Psoas muscle (tissue), 8 donors: ENCODE results near the gene ENTR1. TPM values are rescaled to one million over a fixed set of nuclear protein-coding genes. Genes with fewer than 3 reads are reported as not detected.

Experiments
- ATAC-seq, 4 donors: fragments of 200-7000 bp; cut with Tn5 transposase; one replicate each; pipeline ENCODE4 v1.9.1; 2020; ENCODE audit warnings: moderate library complexity in 3 of 4, mild to moderate bottlenecking in 2 of 4
- DNase-seq, 2 donors: peaks; one replicate each; pipeline ENCODE4 v3.0.0-alpha.2; 2020
- H3K27ac ChIP-seq: fragments of 200-600 bp; one replicate; pipeline ENCODE4 v1.8.0; 2022
- H3K27me3 ChIP-seq, 3 donors: fragments of 200-600 bp in 1 of 3; one replicate each; pipeline versions ENCODE4 v1.6.1 to v1.8.0; 2013 to 2022; ENCODE audit warnings: low read length in 2 of 3, mild to moderate bottlenecking in 2 of 3, moderate library complexity in 1 of 3; ENCODE audit not compliant: insufficient read depth in 3 of 3
- H3K36me3 ChIP-seq, 2 donors: fragments of 200-600 bp in 1 of 2; one replicate each; pipeline versions ENCODE4 v1.6.1 to v1.8.0; 2013 to 2022; ENCODE audit warnings: low read depth in 1 of 2, mild to moderate bottlenecking in 1 of 2, moderate library complexity in 1 of 2; ENCODE audit not compliant: insufficient read depth in 1 of 2
- H3K4me1 ChIP-seq: fragments of 200-600 bp; one replicate; pipeline ENCODE4 v1.8.0; 2022
- H3K4me3 ChIP-seq: fragments of 200-600 bp; one replicate; pipeline ENCODE4 v1.8.0; 2022; ENCODE audit warnings: mild to moderate bottlenecking
- H3K9me3 ChIP-seq: fragments of 200-600 bp; one replicate; pipeline ENCODE4 v1.8.0; 2022
- WGBS, 3 donors: extraction: QIAGEN DNeasy Blood & Tissue Kit; methylation state at CpG; one replicate each; pipeline versions ENCODE4 v1.1.6 to v1.1.7; 2013; 5-methylcytosine and 5-hydroxymethylcytosine counted together
- intact Hi-C, 2 donors: fragments of 100-400 bp; cut with DNase I; formaldehyde crosslinking; loops; one replicate each; pipeline versions ENCODE4 v1.11.0 to v1.14.2; 2022
- polyA plus RNA-seq, 3 donors: library from polyadenylated mRNA; stranded (reverse); fragments of 200-250 nt; gene quantifications; one replicate each; pipeline ENCODE4 v1.2.3, GENCODE V29; 2013
- total RNA-seq, 4 donors: library from RNA; stranded (reverse); fragmentation: NEBNext Ultra II Directional in 2 of 4; extraction: Animal tissue kit (Norgen Biotek cat#: 25700) in 2 of 4; gene quantifications; one replicate each; pipeline versions ENCODE4 v1.2.1 to v1.2.4, GENCODE V29; 2021 to 2023
- TF ChIP-seq, protein P1 (sequence below): fragments of 200-600 bp; IDR thresholded peaks from one replicate; pipeline ENCODE4 v1.8.0; 2022; ENCODE audit warnings: antibody characterized with exemption
- donor health status: healthy with polysubstance abuse.
- donor health status: DM: no; HTN: no; CAD: no; lungs with moderate emphysema.
- donor health status: Bipolar disorder and iron deficiency.
- donor health status: healthy.
- donor health status: DM: yes; HTN: yes; CAD: no.
- donor health status: DM: no; HTN: no; CAD: no.
- donor health status: DM: no; HTN: no; CAD: no.
- donor health status: DM: yes; HTN: yes; CAD: no.

The ENTR1 gene
- total and polyA plus RNA-seq, 7 donors, result 16.0 to 53.0 (median 34.2) TPM

DNA sequence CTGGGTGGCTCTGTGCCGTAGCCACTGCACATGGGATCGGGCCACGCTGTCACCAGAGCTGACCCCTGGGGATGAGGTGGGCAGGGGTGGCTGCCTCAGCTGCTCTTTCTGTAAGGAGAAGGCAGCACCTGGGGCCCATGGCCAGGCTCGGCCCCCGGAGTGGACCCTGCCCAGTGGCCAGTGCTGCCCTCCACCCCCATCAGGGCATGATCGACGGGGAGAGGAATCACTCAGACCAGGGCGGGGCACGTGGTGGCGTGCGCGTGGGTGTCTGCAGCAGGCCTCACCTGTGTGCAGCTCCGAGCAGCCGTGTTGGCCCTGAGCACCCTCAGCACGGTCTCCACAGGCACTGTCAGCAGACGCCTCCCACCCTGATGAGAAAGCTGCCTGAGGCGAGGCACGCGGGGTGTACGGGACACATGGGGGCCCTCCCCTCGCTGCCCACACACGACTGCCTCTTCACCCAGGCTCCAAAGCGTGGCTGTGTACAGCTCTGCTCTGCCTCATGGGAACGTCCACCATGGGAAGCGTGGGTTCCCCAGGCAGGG, 28.4 kb downstream of the ENTR1 start:
- Histone ChIP-seq H3K4me3 (no peak overlapping the region), H3K4me1 (no peaks in the 10 kb centered on the region), H3K36me3 (peaks cover 8 to 85% of the 10 kb centered on the region in 2 donors), H3K27me3 (no peaks in the 10 kb centered on the region), H3K27ac (no peak overlapping the region), H3K9me3 (no peaks in the 10 kb centered on the region)
- WGBS, 3 donors, result 91 to 97% (median 92%) methylated on average over 23 to 25 of the region's 25 CpGs
- intact Hi-C loops, result no loop called here
- DNase-seq (no peak), ATAC-seq (no peak)
- TF ChIP-seq, protein P1, sequence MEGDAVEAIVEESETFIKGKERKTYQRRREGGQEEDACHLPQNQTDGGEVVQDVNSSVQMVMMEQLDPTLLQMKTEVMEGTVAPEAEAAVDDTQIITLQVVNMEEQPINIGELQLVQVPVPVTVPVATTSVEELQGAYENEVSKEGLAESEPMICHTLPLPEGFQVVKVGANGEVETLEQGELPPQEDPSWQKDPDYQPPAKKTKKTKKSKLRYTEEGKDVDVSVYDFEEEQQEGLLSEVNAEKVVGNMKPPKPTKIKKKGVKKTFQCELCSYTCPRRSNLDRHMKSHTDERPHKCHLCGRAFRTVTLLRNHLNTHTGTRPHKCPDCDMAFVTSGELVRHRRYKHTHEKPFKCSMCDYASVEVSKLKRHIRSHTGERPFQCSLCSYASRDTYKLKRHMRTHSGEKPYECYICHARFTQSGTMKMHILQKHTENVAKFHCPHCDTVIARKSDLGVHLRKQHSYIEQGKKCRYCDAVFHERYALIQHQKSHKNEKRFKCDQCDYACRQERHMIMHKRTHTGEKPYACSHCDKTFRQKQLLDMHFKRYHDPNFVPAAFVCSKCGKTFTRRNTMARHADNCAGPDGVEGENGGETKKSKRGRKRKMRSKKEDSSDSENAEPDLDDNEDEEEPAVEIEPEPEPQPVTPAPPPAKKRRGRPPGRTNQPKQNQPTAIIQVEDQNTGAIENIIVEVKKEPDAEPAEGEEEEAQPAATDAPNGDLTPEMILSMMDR, result no peak

DNA sequence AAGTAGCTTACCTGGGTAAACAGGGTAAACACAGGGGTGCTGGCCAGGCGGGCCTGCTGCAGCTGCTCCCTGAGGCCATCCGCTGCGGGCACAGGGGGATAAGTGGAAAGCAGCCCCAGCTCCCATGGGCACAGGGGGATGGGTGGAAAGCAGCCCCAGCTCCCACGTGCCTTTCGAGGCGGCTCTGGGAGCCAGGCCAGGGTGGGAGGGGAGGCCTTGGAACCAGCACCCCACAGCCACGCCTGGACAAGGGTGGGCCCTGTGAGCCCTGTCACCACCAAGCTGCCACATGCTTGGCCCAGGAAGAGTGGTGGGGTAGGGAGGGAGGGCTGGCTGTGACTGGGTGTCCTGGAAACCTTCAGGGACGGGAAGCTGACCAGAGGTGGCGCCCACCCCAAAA, 29.1 kb downstream of the ENTR1 start:
- WGBS, 3 donors, result 80 to 86% (median 85%) methylated on average over 9 of the region's 9 CpGs

DNA sequence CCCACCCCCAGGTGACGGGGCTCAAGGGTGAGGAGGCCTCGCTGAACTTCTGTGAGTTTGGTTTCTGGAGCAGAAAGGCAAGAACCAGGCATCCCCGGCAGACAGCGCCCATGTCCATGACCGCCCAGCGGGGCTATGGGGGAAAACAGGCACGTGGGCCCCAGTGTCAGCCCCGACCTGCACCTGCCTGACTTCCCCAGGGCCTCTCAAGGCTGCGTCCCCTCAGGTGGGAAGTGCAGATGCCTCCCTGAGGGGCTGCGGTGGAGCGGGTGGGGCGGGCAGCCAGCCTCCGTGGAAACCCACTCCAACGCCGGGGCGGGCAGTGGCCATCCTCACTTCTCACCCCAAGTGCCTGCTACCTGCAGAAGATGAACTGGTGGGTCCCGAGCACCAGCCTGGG, 30.0 kb downstream of the ENTR1 start:
- H3K9me3 ChIP-seq, result no peaks in the 10 kb centered on the region
- 91 to 96% (median 92%) methylated on average over 15 to 17 of the region's 17 CpGs for WGBS, 3 donors
- intact Hi-C loops, result no loop called here
- H3K27me3 ChIP-seq, result no peaks in the 10 kb centered on the region
- H3K4me1 ChIP-seq, result no peaks in the 10 kb centered on the region
- ATAC-seq, result no peak
- DNase-seq, result no peak
- H3K36me3 ChIP-seq, result peaks cover 8 to 69% of the 10 kb centered on the region in 2 donors
- TF ChIP-seq, protein P1, result no peak
- H3K4me3 ChIP-seq, result no peak overlapping the region
- H3K27ac ChIP-seq, result no peak overlapping the region

More for the DNA sequence above, 29.1 kb downstream of the ENTR1 start:
- TF ChIP-seq, protein P1, result no peak
- no peak for ATAC-seq
- H3K4me1 ChIP-seq, result no peaks in the 10 kb centered on the region
- H3K36me3 ChIP-seq, result peaks cover 8 to 77% of the 10 kb centered on the region in 2 donors
- intact Hi-C loops, result no loop called here
- DNase-seq, result no peak
- no peak overlapping the region for H3K27ac ChIP-seq
- H3K27me3 ChIP-seq, result no peaks in the 10 kb centered on the region
- no peaks in the 10 kb centered on the region for H3K9me3 ChIP-seq
- H3K4me3 ChIP-seq, result no peak overlapping the region

DNA sequence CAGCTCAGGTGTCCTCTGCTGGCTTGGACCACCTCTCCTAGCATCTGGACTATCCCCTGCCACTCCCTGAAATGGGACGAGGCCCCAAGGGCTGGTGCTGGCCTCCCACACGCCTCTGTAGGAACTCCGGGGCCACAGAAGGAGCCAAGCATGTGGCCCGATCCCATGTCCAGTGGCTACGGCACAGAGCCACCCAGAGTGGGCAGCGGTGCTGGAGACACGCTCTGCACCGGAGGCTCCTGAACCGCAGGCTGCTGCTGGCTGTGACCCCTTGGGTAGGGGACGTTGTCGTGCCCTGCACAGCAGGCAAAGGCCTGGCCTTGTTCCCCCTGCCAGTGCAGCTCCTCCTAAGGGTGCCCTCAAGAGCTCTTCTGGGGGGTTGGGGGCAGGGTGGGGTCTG, 30.5 kb downstream of the ENTR1 start:
- no peak overlapping the region for H3K27ac ChIP-seq
- no peak overlapping the region for H3K4me3 ChIP-seq
- ATAC-seq, result no peak
- no peak for DNase-seq
- TF ChIP-seq, protein P1, result no peak
- WGBS, 3 donors, result 81 to 89% (median 85%) methylated on average over 10 to 11 of the region's 11 CpGs
- no peaks in the 10 kb centered on the region for H3K4me1 ChIP-seq
- no peaks in the 10 kb centered on the region for H3K27me3 ChIP-seq
- peaks cover 6 to 68% of the 10 kb centered on the region in 2 donors for H3K36me3 ChIP-seq
- intact Hi-C loops, result no loop called here
- H3K9me3 ChIP-seq, result no peaks in the 10 kb centered on the region

DNA sequence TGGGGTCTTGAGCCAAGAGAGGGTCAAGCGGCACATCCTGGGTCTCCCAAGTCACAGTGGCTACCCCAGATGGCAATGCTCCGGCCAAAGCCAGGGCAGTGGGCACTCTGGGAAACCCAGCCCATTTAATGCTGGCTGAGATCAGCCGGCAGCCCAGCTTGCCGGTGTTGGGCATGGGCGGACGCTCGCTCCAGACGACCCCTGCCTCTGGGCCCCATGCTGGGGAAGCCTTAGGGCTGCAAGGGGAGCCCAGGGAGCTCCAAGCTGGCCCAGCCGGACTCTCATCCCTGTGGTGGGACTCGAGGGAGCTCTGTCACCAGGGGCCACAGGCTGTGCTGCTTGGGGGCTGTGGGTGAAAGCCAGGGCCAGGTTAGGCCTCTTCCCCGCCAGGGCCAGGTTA, 31.0 kb downstream of the ENTR1 start:
- Histone ChIP-seq H3K4me3 (no peak overlapping the region), H3K27ac (no peak overlapping the region), H3K36me3 (peaks cover 6 to 63% of the 10 kb centered on the region in 2 donors), H3K4me1 (no peaks in the 10 kb centered on the region), H3K27me3 (no peaks in the 10 kb centered on the region), H3K9me3 (no peaks in the 10 kb centered on the region)
- intact Hi-C loops, result no loop called here
- ATAC-seq (no peak), DNase-seq (no peak)
- WGBS, 3 donors, result 86 to 98% (median 92%) methylated on average over 11 of the region's 11 CpGs
- TF ChIP-seq, protein P1, result no peak
